ENCODE data around the gene MIB2. TPM values are rescaled to one million over a fixed set of nuclear protein-coding genes. Genes with fewer than 3 reads are reported as not detected.
"Not testable (repeated sequence)": the region's sequence is repeated elsewhere in the genome, so short reads cannot be mapped to it uniquely, and the experiment has no call there.

MIB2 gene
- total and polyA plus RNA-seq, 2 donors (not counting 1 experiment from before 2014, with no cell fraction given): 7.1 to 74.3 TPM

GRCh38 chr1:1664318-1664717 lies 49.0 kb downstream of the MIB2 start:
- not testable (repeated sequence) for H3K4me1 ChIP-seq (ENCODE audit: control insufficient read depth, extremely low read depth, insufficient read depth, low read length); DNase-seq (ENCODE audit: low read depth in 2 of 2); H3K9me3 ChIP-seq (ENCODE audit: control insufficient read depth, insufficient read depth, low read depth, low read length); H4K20me1 ChIP-seq (ENCODE audit: control insufficient read depth, extremely low read depth, insufficient read depth, low read length); H3K9ac ChIP-seq (ENCODE audit: insufficient read depth, low read length); H3K79me2 ChIP-seq (ENCODE audit: control insufficient read depth, insufficient read depth, low read length); H3K4me3 ChIP-seq (replicated peaks in 1 of 4; ENCODE audit: control extremely low read depth in 1 of 4, insufficient read depth in 1 of 4, low read depth in 3 of 4, low read length in 4 of 4); H3K27me3 ChIP-seq (ENCODE audit: control insufficient read depth, insufficient read depth, low read length); H3K4me2 ChIP-seq (ENCODE audit: extremely low read depth, insufficient read depth, low read length); H3K27ac ChIP-seq (ENCODE audit: insufficient read depth, low read length); H2AFZ ChIP-seq (ENCODE audit: low read length)
- H3K36me3 ChIP-seq (ENCODE audit: control insufficient read depth, insufficient read depth, low read length): peaks cover 10% of the 10 kb centered on the region

GRCh38 chr1:1664941-1665814 lies 49.9 kb downstream of the MIB2 start:
- no peak for TF ChIP-seq EZH2 (IDR thresholded peaks at IDR 0.05; ENCODE audit: low read length, missing control alignments)
- no peak for TF ChIP-seq CTCF (conservative IDR thresholded peaks at IDR 0.05 in 1 of 2, IDR thresholded peaks at IDR 0.05 in 1 of 2; ENCODE audit: low read depth in 1 of 2, low read length in 2 of 2)
- Histone ChIP-seq H3K9ac (ENCODE audit: insufficient read depth, low read length) (no peak overlapping the region), H3K9me3 (ENCODE audit: control insufficient read depth, insufficient read depth, low read depth, low read length) (no peaks in the 10 kb centered on the region), H3K4me1 (ENCODE audit: control insufficient read depth, extremely low read depth, insufficient read depth, low read length) (peaks cover 8% of the 10 kb centered on the region), H3K27ac (ENCODE audit: insufficient read depth, low read length) (no peak overlapping the region), H4K20me1 (ENCODE audit: control insufficient read depth, extremely low read depth, insufficient read depth, low read length) (no peaks in the 10 kb centered on the region), H3K27me3 (ENCODE audit: control insufficient read depth, insufficient read depth, low read length) (no peaks in the 10 kb centered on the region), H3K79me2 (ENCODE audit: control insufficient read depth, insufficient read depth, low read length) (no peaks in the 10 kb centered on the region), H3K4me2 (ENCODE audit: extremely low read depth, insufficient read depth, low read length) (no peak overlapping the region), H2AFZ (ENCODE audit: low read length) (no peak overlapping the region), H3K36me3 (ENCODE audit: control insufficient read depth, insufficient read depth, low read length) (peaks cover 16% of the 10 kb centered on the region), H3K4me3 (replicated peaks in 1 of 4; ENCODE audit: control extremely low read depth in 1 of 4, insufficient read depth in 1 of 4, low read depth in 3 of 4, low read length in 4 of 4) (no peak overlapping the region)
- DNase-seq (ENCODE audit: low read depth in 2 of 2): no peak

- Histone ChIP-seq H3K27me3 (ENCODE audit: control insufficient read depth, insufficient read depth, low read length) (no peaks in the 10 kb centered on the region), H3K36me3 (ENCODE audit: control insufficient read depth, insufficient read depth, low read length) (peaks cover 16% of the 10 kb centered on the region), H3K4me3 (replicated peaks in 1 of 4; ENCODE audit: control extremely low read depth in 1 of 4, insufficient read depth in 1 of 4, low read depth in 3 of 4, low read length in 4 of 4) (no peak overlapping the region), H3K9me3 (ENCODE audit: control insufficient read depth, insufficient read depth, low read depth, low read length) (no peaks in the 10 kb centered on the region), H3K27ac (ENCODE audit: insufficient read depth, low read length) (no peak overlapping the region), H4K20me1 (ENCODE audit: control insufficient read depth, extremely low read depth, insufficient read depth, low read length) (no peaks in the 10 kb centered on the region), H2AFZ (ENCODE audit: low read length) (no peak overlapping the region), H3K79me2 (ENCODE audit: control insufficient read depth, insufficient read depth, low read length) (no peaks in the 10 kb centered on the region), H3K4me1 (ENCODE audit: control insufficient read depth, extremely low read depth, insufficient read depth, low read length) (peaks cover 8% of the 10 kb centered on the region), H3K4me2 (ENCODE audit: extremely low read depth, insufficient read depth, low read length) (no peak overlapping the region), H3K9ac (ENCODE audit: insufficient read depth, low read length) (no peak overlapping the region)
- TF ChIP-seq CTCF (conservative IDR thresholded peaks at IDR 0.05 in 1 of 2, IDR thresholded peaks at IDR 0.05 in 1 of 2; ENCODE audit: low read depth in 1 of 2, low read length in 2 of 2) (peak; percentile 15 to 46), EZH2 (IDR thresholded peaks at IDR 0.05; ENCODE audit: low read length, missing control alignments) (no peak)
- DNase-seq (ENCODE audit: low read depth in 2 of 2): no peak
These were observed 50.5 kb downstream of the MIB2 start for GRCh38 chr1:1665815-1666251.
